CD4-positive, alpha-beta T cell (primary cell): Measurements from ENCODE around the gene HIGD1B. TPM values are rescaled to one million over a fixed set of nuclear protein-coding genes. Genes with fewer than 3 reads are reported as not detected.

Source experiments
- ATAC-seq: fragments of 200-7000 bp; cut with Tn5 transposase; one replicate; pipeline ENCODE4 v1.10.0; 2022; ENCODE audit warnings: mild to moderate bottlenecking; ENCODE audit not compliant: poor library complexity
- CTCF ChIA-PET: fragments of 350-600 bp; sonication (Branson Sonifier 250); formaldehyde crosslinking; loops from one replicate; lab custom pipeline; 2021; ENCODE audit warnings: antibody characterized with exemption, inconsistent platforms; lab: Charles Lee
- POLR2A ChIA-PET: fragments of 350-600 bp; sonication (Branson Sonifier 250); formaldehyde crosslinking; loops from one replicate; lab custom pipeline; 2021; ENCODE audit warnings: antibody characterized with exemption, inconsistent platforms; lab: Charles Lee
- DNase-seq, 14 experiments: peaks; one replicate each; pipeline ENCODE4 v3.0.0-alpha.2; 2013 to 2020; ENCODE audit warnings: mixed read lengths in 2 of 14
- H3K27ac ChIP-seq, 2 donors: one replicate each; pipeline versions ENCODE4 v1.5.1 to v1.7.0; 2013; ENCODE audit warnings: low read length in 2 of 2, low read depth in 1 of 2, mild to moderate bottlenecking in 1 of 2
- H3K27me3 ChIP-seq, 2 experiments: 1 replicate in 1 of 2; 2 replicates in 1 of 2; pipeline versions ENCODE4 v1.6.1 to v1.7.0; 2013; ENCODE audit warnings: low read length in 2 of 2, control low read depth in 1 of 2, mild to moderate bottlenecking in 1 of 2, moderate library complexity in 1 of 2; ENCODE audit not compliant: insufficient read depth in 2 of 2, control insufficient read depth in 1 of 2
- H3K36me3 ChIP-seq: one replicate; pipeline ENCODE4 v1.6.1; 2013; ENCODE audit warnings: low read length, control low read depth; ENCODE audit not compliant: insufficient read depth
- H3K4me1 ChIP-seq: one replicate; pipeline ENCODE4 v1.6.1; 2013; ENCODE audit warnings: low read length, control low read depth; ENCODE audit not compliant: insufficient read depth
- H3K4me3 ChIP-seq: one replicate; pipeline ENCODE4 v1.5.1; 2013; ENCODE audit warnings: mild to moderate bottlenecking, low read length, moderate library complexity
- H3K9me3 ChIP-seq, 2 experiments: 1 replicate in 1 of 2; 2 replicates in 1 of 2; pipeline versions ENCODE4 v1.6.1 to v1.7.0; 2013; ENCODE audit warnings: low read length in 2 of 2, mild to moderate bottlenecking in 2 of 2, control low read depth in 1 of 2, moderate library complexity in 1 of 2; ENCODE audit not compliant: control insufficient read depth in 1 of 2, insufficient read depth in 1 of 2
- H3K27ac Mint-ChIP-seq: one replicate; pipeline ENCODE4 v1.8.0; 2020; ENCODE audit warnings: mixed read lengths
- H3K27me3 Mint-ChIP-seq: one replicate; pipeline ENCODE4 v1.8.0; 2021; ENCODE audit warnings: mixed read lengths
- H3K36me3 Mint-ChIP-seq: one replicate; pipeline ENCODE4 v1.8.0; 2021; ENCODE audit warnings: low read depth, mixed read lengths
- H3K4me1 Mint-ChIP-seq: one replicate; pipeline ENCODE4 v1.8.0; 2021; ENCODE audit warnings: low read depth, mixed read lengths
- H3K4me3 Mint-ChIP-seq: one replicate; pipeline ENCODE4 v1.8.0; 2020; ENCODE audit warnings: mild to moderate bottlenecking, mixed read lengths
- H3K9me3 Mint-ChIP-seq: one replicate; pipeline ENCODE4 v1.8.0; 2020; ENCODE audit warnings: mixed read lengths
- CTCF ChIP-seq: fragments of 200-600 bp; IDR thresholded peaks from one replicate; pipeline ENCODE4 v1.8.0; 2022; ENCODE audit warnings: antibody characterized with exemption, mild to moderate bottlenecking
- intact Hi-C, 2 experiments: fragments of 100-400 bp; cut with DNase I in 1 of 2; cut with micrococcal nuclease in 1 of 2; formaldehyde crosslinking; loops; one replicate each; pipeline versions ENCODE4 v1.15.1 to v1.9.0; 2023 to 2025; cut with DNase I, micrococcal nuclease
- total RNA-seq, 174 experiments: library from RNA in 2 of 174; stranded (reverse) in 2 of 174; gene quantifications; one replicate each; pipeline ENCODE4 v1.2.3 and lab custom pipeline; 2021 to 2026

HIGD1B gene
- total RNA-seq, 2 experiments from 2014 or later: not detected

GRCh38 chr17:44871556-44871955, 23.9 kb downstream of the HIGD1B start:
- H3K27me3 Mint-ChIP-seq: no peaks in the 10 kb centered on the region
- no peaks in the 10 kb centered on the region for H3K9me3 Mint-ChIP-seq
- peaks cover 85% of the 10 kb centered on the region for H3K36me3 Mint-ChIP-seq
- no peaks in the 10 kb centered on the region for H3K9me3 ChIP-seq
- no peak overlapping the region for H3K4me3 ChIP-seq
- no peaks in the 10 kb centered on the region for H3K4me1 ChIP-seq
- DNase-seq (no peak), ATAC-seq (no peak)
- POLR2A ChIA-PET: no interaction called here
- intact Hi-C loops: no loop called here
- no peak overlapping the region for H3K27ac ChIP-seq
- no peaks in the 10 kb centered on the region for H3K27me3 ChIP-seq
- CTCF ChIA-PET: no interaction called here
- no peak overlapping the region for H3K27ac Mint-ChIP-seq
- H3K4me3 Mint-ChIP-seq: no peak overlapping the region
- H3K4me1 Mint-ChIP-seq: no peaks in the 10 kb centered on the region
- TF ChIP-seq CTCF: no peak
- peaks cover 90% of the 10 kb centered on the region for H3K36me3 ChIP-seq

GRCh38 chr17:44872131-44872768, 24.6 kb downstream of the HIGD1B start:
- Mint-ChIP-seq H3K4me3 (no peak overlapping the region), H3K36me3 (peaks cover 83% of the 10 kb centered on the region), H3K9me3 (no peaks in the 10 kb centered on the region), H3K4me1 (no peaks in the 10 kb centered on the region), H3K27me3 (no peaks in the 10 kb centered on the region), H3K27ac (no peak overlapping the region)
- H3K4me1 ChIP-seq: no peaks in the 10 kb centered on the region
- TF ChIP-seq CTCF: no peak
- no peak overlapping the region for H3K27ac ChIP-seq
- peaks cover 91% of the 10 kb centered on the region for H3K36me3 ChIP-seq
- no peaks in the 10 kb centered on the region for H3K27me3 ChIP-seq
- DNase-seq: no peak
- no peak for ATAC-seq
- H3K4me3 ChIP-seq: no peak overlapping the region
- POLR2A ChIA-PET: no interaction called here
- CTCF ChIA-PET: no interaction called here
- no peaks in the 10 kb centered on the region for H3K9me3 ChIP-seq
- intact Hi-C loops: no loop called here

GRCh38 chr17:44875761-44876160, 28.1 kb downstream of the HIGD1B start:
- no peak for DNase-seq
- Mint-ChIP-seq H3K27ac (no peak overlapping the region), H3K9me3 (no peaks in the 10 kb centered on the region), H3K4me1 (no peaks in the 10 kb centered on the region), H3K36me3 (peaks cover 80% of the 10 kb centered on the region), H3K27me3 (no peaks in the 10 kb centered on the region), H3K4me3 (no peak overlapping the region)
- Histone ChIP-seq H3K4me3 (no peak overlapping the region), H3K36me3 (peaks cover 87% of the 10 kb centered on the region), H3K27me3 (no peaks in the 10 kb centered on the region), H3K27ac (no peak overlapping the region), H3K4me1 (no peaks in the 10 kb centered on the region), H3K9me3 (no peaks in the 10 kb centered on the region)
- POLR2A ChIA-PET: no interaction called here
- no peak for ATAC-seq
- intact Hi-C loops: no loop called here
- no peak for TF ChIP-seq CTCF
- CTCF ChIA-PET: no interaction called here
